HG03025 (cell line): Measurements from ENCODE around the gene TMEM223.
"Not testable (repeated sequence)": the region's sequence is repeated elsewhere in the genome, so short reads cannot be mapped to it uniquely, and the experiment has no call there.

Experiments used
- ATAC-seq: cut with Tn5 transposase; IDR thresholded peaks from one replicate; pipeline ENCODE4 v1.9.1; 2021; ENCODE audit warnings: mild to moderate bottlenecking, moderate library complexity; ENCODE audit not compliant: unreplicated experiment, low FRiP score

TMEM223 gene

DNA sequence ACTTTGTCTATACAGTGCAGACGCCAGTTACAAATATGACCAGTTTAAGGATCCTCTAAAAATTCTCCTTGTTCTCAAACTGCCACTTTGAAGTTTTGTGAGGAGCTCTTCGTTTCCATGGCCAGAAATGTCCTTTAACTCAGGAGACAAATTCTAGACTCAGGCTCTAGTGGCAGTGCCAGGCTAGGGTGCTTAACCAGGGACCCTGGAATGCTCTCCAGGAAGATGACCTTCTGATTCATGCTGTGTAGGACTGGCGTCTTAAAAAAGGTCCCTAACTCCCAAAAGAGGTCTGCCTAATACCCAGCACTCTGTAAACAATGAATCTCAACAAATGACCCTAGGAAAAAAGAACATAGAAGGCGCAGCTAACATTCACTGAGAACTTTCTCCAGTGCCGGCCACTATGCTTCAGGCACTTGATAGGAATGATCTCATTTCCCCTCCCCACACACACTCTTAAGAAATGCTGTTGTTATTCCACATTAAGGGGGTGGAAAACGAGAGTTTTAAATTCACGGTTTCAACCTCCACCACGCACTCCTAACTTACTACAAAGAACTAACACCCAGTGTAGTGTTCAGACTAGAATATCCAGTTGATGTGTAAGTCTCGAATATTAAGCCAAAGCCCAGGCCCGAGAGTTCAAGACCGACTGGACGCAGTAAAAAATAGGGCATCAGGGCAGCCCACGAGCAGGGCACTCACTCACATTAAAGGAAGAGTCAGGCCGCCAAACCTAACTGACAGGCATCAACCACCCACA lies 12.7 kb upstream of the TMEM223 start:
- peak; percentile 22 for ATAC-seq

DNA sequence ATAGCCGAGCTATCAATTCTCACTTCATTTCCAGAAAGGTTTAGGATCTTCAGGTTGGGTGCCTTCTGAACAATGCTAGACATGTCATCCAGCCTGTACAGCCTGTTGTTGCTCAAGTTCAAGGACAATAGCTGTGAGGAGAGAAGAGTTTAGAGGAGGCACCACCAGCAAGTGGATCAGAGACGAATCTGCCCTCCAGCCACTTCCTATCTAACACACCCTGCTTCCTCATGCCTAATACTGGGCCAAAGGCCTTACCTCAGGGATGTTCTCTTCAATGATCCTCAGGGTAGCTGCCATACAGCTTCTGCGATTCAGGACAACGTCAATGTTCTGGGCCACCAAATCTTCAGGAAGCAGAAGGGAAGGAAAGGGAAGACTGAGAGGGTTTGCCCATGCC lies 9.3 kb upstream of the TMEM223 start:
- no peak for ATAC-seq

DNA sequence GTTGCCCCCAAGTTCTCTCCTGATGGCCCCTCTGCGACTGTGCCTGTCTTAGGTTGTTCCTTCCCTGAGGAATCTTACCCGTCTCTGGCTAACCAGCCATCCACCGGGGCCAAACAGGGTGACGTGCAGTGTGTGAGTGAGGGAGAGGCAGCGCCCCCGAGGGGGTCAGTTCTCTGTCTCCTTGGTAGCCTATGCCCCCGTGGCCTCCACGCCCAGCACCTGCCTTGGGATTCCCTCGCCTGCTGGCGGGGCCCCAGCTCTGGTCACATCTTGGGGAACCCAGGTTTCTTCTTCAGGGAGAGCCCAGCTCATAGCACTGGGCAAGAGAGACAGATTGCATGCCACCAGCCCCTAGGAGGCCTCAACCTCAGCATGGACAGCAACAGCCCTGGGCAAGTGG lies 7.7 kb upstream of the TMEM223 start:
- ATAC-seq, result no peak

DNA sequence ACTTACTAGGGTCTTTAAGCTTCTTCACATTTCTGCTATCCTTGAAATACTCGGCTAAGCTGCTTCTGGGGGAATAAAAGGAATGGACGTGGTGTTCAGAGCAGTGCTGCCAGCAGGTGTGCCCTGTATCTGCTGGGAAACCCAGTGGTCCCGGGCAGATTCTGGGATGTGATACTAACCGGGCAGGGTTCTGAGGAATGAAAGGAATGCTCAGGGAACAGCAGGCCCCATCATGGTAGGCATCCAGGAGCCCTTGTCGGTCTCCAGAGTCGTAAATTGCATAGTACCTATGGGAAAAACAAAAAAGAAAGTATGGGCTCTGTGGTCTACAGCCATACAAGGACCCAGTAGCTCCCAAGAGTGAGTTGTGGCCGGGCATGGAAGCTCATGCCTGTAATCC lies 4.5 kb upstream of the TMEM223 start:
- no peak for ATAC-seq

- no peak for ATAC-seq
These were observed 2.5 kb upstream of the TMEM223 start for GRCh38 chr11:62794201-62794775.

- no peak for ATAC-seq
These were observed 383 bp upstream of the TMEM223 start for GRCh38 chr11:62792202-62792575.

DNA sequence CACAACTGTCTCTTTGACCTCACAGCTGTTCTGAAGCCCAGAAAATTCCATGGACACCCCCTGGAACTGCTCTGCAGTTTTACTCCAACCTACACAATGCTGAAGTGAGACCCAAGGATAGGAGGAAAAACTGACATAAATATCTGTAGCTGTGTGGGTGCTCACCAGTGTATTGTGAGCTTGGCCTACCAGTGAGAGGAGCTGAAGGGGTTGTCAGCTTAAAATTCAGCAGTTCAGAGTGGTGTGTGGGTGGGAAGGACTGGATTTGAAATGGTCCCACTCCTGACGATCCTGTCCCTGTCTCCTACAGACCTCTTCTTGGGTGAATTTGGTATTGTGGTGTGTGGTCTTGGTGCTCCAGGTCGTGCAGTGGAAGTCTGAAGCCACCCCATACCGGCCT lies 2.2 kb downstream of the TMEM223 start:
- no peak for ATAC-seq

GRCh38 chr11:62788991-62789390 lies 2.8 kb downstream of the TMEM223 start:
- no peak for ATAC-seq

DNA sequence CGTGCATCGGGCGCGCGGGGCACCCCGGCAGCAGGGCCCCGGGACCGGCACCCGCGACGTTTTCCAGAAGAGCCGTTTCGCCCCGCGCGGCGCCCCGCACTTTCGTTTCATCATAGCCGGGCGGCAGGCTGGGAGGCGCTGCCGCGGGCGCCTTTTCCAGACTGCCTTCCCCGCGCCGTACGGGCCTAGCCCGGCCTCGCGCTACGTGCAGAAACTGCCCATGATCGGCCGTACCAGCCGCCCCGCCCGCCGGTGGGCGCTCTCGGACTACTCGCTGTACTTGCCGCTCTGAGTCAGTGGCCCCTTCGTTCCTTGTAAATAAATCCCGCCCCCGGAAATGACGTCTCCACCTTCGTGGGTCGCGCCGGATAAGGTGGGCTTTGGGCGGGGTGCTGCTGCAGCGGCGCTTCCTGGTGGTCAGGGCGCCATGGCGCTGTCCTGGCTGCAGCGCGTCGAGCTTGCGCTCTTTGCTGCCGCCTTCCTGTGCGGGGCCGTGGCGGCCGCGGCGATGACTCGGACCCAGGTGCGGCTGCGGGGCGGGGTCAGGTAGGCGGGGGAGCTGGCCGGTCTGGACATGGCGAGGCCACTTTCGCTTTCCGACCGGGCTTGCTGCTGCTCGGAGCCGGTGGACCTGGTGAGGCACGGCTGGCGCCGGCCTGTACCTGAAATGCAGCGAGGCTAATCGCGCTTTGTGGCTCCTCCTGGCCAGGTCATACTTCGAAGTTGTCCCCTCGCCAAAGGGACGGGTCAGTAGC lies 4.6 kb downstream of the TMEM223 start, which contains the start of gene TMEM179B:
TMEM179B (plus strand) TSS at position 398 of the 755 bp plus-strand sequence; CDS start at position 428, 30 bp downstream.
- peak; percentile 63 for ATAC-seq

GRCh38 chr11:62786318-62787004 lies 5.3 kb downstream of the TMEM223 start:
- peak; percentile 52 for ATAC-seq

- no peak for ATAC-seq
These were observed 9.1 kb downstream of the TMEM223 start for GRCh38 chr11:62782753-62783152.

DNA sequence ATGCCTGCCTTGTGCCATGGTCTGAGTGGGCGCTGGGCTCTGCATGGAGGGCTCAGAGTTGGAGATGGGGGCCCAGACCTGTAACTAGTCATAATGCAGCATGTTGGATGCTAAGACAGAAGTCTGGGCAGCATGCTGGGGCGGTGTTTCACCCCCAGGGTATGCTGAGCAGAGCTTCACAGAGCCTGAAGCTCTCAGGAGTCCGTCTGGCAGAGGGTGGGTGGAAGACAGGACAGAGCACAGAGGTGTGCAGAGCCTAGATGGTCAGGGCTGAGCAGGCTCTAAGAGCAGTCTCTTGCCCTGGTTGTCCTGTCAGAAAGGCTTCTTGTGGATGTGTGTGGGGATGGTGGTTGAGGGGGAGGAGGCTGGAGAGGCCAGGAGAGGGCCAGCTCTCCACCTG lies 13.4 kb downstream of the TMEM223 start:
- ATAC-seq, result no peak

DNA sequence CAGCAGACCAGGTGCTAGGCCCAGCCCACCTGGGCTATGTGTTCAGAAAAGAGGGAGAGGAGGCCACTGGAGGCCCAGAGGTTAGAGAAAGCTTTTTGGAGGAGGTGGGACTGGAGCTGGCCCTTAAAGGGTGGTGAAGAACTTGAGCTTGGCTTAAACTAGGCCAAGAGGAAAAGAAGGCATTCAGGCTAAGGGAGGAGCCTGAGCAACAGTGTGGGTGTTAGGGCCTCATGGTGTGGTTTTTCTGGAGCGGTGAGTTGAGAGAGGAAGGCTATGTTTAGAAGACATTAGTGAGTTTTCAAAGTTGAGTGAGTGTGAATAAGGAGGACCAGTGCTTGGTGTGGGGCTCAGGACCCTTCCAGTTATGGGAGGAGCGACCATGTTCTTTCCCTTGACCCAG lies 14.4 kb downstream of the TMEM223 start:
- no peak for ATAC-seq

- no peak for ATAC-seq
These were observed 16.2 kb downstream of the TMEM223 start for GRCh38 chr11:62775646-62776045.

DNA sequence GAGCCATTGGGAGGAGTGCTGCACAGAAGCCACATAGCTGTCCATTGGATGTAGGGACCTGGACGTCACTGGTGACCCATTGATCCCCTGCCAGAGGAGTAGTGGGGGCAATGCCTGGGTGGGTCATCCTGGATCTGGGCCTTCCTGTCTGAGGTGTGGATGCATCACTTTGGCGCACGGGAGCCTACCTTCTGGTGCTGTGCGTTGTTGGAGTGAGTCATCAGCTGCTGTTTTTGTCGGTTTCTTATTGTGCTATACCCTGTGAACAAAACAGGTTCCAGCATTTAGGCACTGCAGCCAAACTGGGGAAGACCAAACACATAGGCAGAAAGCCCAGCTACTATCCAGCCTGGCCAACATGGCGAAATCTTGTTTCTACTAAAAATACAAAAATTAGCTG lies 17.4 kb downstream of the TMEM223 start:
- no peak for ATAC-seq

DNA sequence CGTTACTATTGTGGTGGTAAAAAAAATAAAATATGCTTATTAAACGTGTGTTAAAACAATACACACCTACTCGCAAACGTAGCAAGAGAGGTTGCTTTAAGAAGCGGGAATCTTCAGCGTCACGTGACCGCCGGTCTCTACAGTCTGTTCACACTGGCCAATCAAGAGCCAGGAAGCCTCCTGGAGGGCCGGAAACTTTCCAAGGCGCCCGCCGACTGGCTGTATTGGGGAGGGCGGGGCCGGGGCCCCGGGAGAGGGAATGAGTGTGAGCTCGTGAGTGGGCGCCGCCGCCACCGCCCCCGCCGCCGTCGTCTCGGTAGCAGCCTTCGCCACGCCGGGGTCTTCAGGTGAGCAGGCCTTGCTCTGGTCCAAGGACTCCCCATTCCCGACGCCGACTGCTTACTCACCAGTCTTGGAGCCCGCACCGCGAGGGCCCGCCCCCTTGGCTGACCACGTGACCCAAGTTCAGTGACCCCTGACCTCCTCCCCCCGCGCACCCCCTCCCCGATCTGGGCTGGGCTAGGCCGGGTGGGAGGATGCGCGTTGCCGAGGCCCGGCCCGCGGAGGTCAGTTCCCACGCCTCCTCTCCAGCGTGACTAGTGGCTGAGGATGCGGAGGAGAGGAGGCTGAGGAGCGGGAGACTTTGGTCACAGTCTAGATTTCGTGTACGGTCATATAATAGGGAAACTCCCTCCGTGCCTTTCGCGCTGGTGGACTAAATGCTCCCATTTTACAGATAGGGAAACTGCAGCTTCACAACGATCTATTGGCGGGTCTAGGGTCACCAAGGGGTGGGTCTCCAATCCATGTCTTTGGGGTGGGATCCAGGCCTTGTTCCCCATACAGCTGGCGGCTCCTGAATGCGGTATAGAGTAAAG lies 20.4 kb downstream of the TMEM223 start, which contains the start of gene TAF6L:
TAF6L (plus strand) TSS at position 253 of the 878 bp plus-strand sequence. CDS start 4,388 bp downstream, outside the sequence.
- peak; percentile 72 for ATAC-seq

DNA sequence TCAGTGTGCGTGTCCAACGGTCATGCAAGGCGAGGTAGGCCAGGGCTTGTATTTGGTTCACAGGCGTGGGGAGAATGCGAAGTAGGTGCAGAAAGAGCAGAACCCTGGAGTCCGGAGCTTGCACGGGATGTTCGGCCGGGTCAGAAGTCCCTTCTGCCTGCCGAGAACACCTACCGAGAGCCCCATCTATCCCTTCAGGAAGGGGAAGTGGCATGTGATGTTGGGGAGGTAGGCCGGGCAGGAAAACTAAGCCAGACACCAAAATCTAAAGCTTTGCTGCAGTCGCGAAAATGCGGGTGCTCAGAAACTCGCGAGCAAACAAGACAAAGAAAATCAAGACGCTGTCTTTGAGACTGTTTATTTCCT lies 21.0 kb downstream of the TMEM223 start:
- ATAC-seq, result no peak

DNA sequence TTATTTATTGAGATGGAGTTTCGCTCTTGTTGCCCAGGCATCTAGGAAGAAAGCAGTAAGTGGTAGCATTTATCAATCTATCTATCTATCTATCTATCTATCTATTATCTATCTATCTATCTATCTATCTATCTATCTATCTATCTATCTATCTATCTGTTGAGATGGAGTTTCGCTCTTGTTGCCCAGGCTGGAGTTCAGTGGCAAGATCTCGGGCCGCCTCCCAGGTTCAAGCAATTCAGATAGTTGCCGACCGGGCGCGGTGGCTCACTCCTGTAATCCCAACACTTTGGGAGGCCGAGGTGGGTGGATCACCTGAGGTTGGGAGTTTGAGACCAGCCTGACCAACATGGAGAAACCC lies 31.0 kb downstream of the TMEM223 start:
- ATAC-seq, result not testable (repeated sequence)

GRCh38 chr11:62757846-62758788 lies 33.7 kb downstream of the TMEM223 start:
- ATAC-seq, result no peak
